ES-I3 (cell line): ENCODE measurements around the gene PSMD14.

Source experiments
- H3K36me3 ChIP-seq: 2 replicates; pipeline ENCODE4 v1.6.1; 2013; ENCODE audit warnings: mild to moderate bottlenecking, low read length, control low read depth, moderate library complexity; ENCODE audit not compliant: insufficient read depth
- H3K4me1 ChIP-seq: 2 replicates; pipeline ENCODE4 v1.6.1; 2013; ENCODE audit warnings: mild to moderate bottlenecking, control low read depth, low read length; ENCODE audit not compliant: insufficient read depth
- H3K9ac ChIP-seq: 2 replicates; pipeline ENCODE4 v1.6.1; 2013; ENCODE audit warnings: low read depth, mild to moderate bottlenecking, low read length, moderate library complexity
- H3K9me3 ChIP-seq: 2 replicates; pipeline ENCODE4 v1.6.1; 2013; ENCODE audit warnings: mild to moderate bottlenecking, low read length, moderate library complexity; ENCODE audit not compliant: control insufficient read depth, insufficient read depth

The PSMD14 gene

DNA sequence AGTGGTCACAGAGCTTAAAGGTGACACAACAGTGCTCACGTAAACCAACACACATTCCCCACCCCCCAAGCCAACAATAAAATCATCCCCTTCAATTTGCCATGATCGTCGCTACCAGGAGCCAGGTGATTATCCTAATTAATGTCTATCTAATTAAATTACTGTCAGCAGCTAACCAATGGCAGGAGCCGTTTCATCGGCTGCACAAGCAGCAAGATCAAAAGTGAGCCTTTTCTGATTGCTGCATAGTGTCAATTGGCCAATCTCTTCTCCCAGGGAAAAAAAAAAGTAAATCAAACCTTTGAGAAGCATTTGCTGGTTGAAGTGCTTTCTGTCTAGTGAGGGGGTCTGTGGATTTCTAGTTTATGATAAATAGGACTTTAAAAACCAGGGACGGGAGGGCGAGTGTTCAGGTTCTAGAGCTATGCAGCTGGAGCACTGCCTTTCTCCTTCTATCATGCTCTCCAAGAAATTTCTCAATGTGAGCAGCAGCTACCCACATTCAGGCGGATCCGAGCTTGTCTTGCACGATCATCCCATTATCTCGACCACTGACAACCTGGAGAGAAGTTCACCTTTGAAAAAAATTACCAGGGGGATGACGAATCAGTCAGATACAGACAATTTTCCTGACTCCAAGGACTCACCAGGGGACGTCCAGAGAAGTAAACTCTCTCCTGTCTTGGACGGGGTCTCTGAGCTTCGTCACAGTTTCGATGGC, 107.9 kb downstream of the PSMD14 start, which contains the start of gene TBR1:
Gene TBR1, plus strand, starts transcription at position 311 of the 721 bp plus-strand sequence. Its CDS starts 114 bp downstream, at position 425.
- peaks cover 9% of the 10 kb centered on the region; the same call in 1 of the 2 replicates for H3K4me1 ChIP-seq
- H3K36me3 ChIP-seq: no peaks in the 10 kb centered on the region
- no peaks in the 10 kb centered on the region for H3K9me3 ChIP-seq
- H3K9ac ChIP-seq: peak within 1 kb of the TSS; percentile 53; the same call in 1 of the 2 replicates

DNA sequence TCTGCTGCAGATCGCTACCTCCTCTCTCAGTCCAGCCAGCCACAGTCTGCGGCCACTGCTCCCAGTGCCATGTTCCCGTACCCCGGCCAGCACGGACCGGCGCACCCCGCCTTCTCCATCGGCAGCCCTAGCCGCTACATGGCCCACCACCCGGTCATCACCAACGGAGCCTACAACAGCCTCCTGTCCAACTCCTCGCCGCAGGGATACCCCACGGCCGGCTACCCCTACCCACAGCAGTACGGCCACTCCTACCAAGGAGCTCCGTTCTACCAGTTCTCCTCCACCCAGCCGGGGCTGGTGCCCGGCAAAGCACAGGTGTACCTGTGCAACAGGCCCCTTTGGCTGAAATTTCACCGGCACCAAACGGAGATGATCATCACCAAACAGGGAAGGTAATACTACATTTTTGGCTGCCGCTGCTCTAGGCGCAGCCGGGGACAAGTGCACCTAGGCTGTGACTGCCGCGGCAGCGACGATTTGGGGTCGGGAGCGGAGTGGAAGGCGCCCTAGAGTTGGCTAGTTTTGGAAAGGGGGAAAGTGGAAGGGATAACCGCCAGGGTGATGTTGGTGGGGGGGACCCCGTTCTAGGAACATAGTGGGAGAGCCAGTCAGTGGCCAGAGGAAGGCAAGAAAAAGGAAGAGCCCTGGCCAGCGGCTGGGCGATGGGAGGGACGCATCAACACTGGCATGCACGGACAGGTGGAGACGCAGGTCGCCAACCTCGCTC, 108.6 kb downstream of the PSMD14 start:
- H3K9me3 ChIP-seq: no peaks in the 10 kb centered on the region
- H3K4me1 ChIP-seq: peaks cover 9% of the 10 kb centered on the region; the same call in 1 of the 2 replicates
- H3K36me3 ChIP-seq: no peaks in the 10 kb centered on the region
- peak overlapping the region; percentile 22; the same call in 1 of the 2 replicates for H3K9ac ChIP-seq

DNA sequence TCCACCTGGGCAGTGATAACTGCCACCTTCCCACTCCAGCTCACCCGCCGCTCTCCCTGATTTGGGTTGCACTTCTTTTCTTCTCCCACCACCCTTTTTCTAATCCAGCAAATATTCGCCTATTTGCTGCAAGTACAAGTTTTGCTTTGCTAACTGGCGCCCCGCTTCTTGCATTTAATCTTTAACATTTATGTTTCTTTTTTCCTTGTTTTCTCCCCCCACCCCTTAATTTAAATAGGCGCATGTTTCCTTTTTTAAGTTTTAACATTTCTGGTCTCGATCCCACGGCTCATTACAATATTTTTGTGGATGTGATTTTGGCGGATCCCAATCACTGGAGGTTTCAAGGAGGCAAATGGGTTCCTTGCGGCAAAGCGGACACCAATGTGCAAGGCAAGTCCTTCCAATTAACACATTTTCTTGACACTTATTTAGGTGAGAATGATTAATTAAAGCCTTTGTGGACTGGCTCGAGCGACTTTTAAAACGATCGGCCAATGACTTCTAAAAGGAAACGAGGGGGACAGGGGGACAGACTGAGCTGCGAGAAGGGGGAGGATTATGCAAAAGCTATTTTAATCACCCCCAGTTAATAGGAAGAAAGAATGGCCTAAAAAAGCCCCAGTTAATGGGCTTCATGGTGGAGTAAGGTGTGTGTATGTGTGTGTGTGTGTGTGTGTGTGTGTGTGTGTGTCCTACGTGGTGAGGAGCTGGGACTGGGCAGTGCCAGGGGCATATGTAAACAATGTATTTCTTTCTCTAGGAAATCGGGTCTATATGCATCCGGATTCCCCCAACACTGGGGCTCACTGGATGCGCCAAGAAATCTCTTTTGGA, 109.4 kb downstream of the PSMD14 start:
- no peaks in the 10 kb centered on the region for H3K9me3 ChIP-seq

DNA sequence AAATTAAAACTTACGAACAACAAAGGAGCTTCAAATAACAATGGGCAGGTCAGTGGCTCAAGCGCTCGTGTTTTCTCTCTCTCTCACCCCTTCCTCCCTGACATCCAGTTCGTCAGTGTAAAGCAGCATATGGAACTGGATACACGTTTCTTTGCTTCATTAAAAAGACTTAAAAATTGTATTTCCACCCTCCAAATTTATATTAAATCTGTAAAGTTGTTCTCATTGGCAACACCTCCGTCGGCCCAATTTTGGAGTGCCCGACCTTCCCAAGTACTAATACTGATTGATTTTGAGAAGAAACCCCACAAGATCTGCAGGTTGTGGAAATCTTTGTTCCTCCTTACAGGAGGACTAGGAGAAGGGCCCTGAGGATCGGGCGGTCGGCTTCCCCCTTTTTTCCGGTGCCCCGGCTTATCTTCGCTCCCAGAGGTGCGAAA, 110.1 kb downstream of the PSMD14 start:
- H3K4me1 ChIP-seq: peaks cover 7% of the 10 kb centered on the region; the same call in 1 of the 2 replicates
- H3K9ac ChIP-seq: peak overlapping the region; percentile 27; the same call in 1 of the 2 replicates
- H3K9me3 ChIP-seq: no peaks in the 10 kb centered on the region
- H3K36me3 ChIP-seq: no peaks in the 10 kb centered on the region

More for the DNA sequence above, 109.4 kb downstream of the PSMD14 start:
- Histone ChIP-seq H3K9ac (no peak overlapping the region; the same call in 1 of the 2 replicates), H3K36me3 (no peaks in the 10 kb centered on the region), H3K4me1 (peaks cover 9% of the 10 kb centered on the region; the same call in 1 of the 2 replicates)

DNA sequence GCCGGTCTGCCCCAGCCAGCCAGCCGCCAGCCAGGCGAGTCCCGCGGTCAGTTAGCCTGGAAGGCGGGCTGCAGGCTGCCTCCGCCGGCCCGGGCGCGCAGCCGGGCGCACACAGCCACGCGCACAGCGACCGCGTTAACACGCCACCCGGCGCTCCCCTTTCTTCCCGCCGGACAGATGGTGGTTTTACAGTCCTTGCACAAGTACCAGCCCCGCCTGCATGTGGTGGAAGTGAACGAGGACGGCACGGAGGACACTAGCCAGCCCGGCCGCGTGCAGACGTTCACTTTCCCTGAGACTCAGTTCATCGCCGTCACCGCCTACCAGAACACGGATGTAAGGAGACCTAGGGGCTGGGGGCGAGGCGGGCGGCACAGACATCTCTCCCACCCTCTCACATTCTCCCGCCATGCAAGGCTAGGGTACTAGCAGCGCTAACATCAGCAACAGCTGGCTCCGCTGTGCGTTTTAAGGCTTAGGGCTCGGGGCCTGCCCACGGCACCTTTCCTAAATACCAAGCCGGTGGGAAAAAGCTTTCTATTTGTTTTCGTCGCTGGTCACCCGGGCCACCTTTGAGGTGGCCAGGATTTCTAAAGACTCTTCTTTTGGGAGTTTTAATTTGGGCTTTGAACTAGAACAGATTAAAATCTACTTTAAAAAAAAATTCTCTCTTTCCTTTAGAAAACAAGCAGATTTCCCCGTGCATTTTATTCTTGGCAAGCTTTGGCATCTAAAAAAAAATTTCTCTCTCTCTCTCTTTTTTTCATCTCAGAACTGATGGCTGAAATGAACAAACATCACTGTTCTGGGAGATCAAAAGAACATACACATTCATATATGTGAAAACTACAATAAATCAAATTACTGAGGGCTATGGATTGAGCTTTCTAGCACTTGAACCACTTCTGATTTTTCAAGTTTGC, 110.8 kb downstream of the PSMD14 start:
- Histone ChIP-seq H3K4me1 (peaks cover 5% of the 10 kb centered on the region; the same call in 1 of the 2 replicates), H3K9me3 (no peaks in the 10 kb centered on the region), H3K9ac (peak overlapping the region; percentile 27; the same call in 1 of the 2 replicates)

DNA sequence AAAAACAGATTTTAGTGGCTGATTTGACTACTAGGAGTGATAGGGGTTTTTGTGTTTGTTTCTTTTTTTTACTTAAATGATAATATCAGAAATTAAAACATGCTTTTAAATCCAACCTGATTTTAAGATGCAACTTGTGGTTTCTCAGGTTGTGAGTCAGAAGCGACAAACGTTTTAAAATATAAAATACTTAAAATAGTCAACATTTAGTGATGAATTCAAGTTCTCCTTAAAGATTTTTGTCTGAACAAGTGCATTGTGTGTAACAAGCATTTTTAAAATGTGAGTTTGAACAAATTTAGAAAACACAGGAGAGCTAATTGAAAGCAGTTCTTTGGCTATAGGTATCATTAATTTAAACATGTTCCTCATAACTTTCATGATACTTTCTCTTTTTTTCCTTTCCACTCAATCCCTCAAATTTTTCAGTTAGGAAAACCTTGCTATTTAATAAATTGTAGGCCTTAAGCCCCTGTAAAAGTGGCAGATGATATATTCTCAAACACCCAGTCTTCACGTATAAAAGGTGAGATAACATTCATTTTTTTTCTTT, 111.5 kb downstream of the PSMD14 start:
- no peaks in the 10 kb centered on the region for H3K36me3 ChIP-seq
- no peak overlapping the region for H3K9ac ChIP-seq
- H3K4me1 ChIP-seq: peaks cover 5% of the 10 kb centered on the region; the same call in 1 of the 2 replicates
- no peaks in the 10 kb centered on the region for H3K9me3 ChIP-seq

More for the DNA sequence above, 110.8 kb downstream of the PSMD14 start:
- no peaks in the 10 kb centered on the region for H3K36me3 ChIP-seq

DNA sequence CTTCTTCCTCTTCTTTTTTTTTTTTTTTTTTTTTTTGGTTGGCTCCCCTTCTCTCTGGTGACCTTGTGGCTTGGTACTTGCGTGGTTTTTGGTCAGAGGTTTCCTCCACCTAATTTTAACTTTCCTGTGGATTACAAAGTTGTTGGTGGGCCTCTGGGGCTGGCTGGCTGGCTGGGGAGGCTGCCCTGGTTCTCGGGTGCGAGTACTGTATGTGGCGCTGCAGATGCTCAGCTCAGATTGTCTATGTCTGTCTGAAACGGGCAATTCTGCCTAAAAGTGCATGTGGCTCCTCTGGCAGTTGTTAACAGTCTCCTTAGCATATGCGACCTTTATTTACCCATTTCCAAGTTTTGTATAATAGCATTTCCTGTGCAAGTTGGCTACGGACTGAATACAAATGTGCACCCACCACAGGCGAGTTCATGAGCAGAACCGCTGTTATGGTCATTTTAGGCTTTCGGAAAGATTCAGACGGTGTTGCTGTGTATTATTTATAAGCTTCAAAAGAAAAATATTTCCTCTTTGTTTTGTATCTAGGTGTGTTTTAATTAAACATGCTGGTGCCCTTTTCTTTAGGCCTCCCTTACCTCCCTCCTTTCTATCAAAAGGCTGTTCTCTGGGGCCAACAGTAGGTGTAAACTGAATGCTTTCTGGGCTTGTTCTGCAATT, 112.3 kb downstream of the PSMD14 start:
- Histone ChIP-seq H3K4me1 (peaks cover 5% of the 10 kb centered on the region; the same call in 1 of the 2 replicates), H3K9me3 (no peaks in the 10 kb centered on the region), H3K9ac (no peak overlapping the region), H3K36me3 (no peaks in the 10 kb centered on the region)

DNA sequence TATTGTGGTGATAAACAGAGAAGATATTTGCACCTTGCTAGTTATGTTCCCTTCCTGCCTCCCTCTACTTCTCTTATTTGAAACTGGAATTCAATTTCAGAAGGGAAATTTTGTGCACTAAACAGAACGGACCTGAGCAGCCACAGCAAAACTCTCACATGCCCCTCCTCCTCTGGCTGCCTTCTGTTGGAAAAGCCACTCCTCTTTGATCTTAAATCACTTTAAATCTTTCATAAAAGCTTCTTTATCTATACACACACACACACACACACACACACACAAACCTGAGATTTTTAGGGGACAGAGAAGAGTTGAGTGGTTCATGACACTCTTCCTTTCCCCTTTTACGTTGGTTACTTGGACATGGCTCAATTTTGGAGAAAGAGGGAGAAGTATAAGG, 113.5 kb downstream of the PSMD14 start:
- Histone ChIP-seq H3K36me3 (no peaks in the 10 kb centered on the region), H3K9ac (no peak overlapping the region), H3K4me1 (peaks cover 5% of the 10 kb centered on the region; the same call in 1 of the 2 replicates), H3K9me3 (no peaks in the 10 kb centered on the region)

DNA sequence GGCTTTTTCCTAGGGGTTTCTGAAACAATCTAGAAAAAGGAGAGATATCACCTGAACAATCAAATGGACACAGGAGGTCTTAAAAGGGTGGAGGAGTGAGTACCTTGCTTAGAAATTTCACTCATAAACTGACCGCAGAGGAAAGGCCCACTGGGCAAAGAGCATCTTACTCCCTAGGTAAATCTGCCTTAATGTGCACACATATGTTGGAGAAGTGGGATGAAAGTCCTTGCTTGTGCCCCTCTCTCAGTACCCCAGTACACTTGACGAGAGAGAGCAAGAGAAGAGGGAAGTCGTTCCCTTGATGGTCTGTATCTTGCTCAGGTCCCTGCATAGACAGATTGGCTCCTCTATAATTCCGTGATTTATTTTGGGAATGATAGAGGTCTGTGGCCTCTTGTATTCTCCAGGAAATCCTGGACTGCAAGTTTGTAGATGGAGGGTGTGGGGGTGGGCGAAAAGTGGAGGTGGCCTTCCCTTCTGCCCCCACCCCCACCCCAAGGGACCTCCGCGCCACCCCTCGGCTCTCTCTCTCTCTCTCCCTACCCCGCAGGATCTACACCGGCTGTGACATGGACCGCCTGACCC, 114.7 kb downstream of the PSMD14 start:
- H3K4me1 ChIP-seq: no peaks in the 10 kb centered on the region
- no peaks in the 10 kb centered on the region for H3K36me3 ChIP-seq
- H3K9me3 ChIP-seq: no peaks in the 10 kb centered on the region

DNA sequence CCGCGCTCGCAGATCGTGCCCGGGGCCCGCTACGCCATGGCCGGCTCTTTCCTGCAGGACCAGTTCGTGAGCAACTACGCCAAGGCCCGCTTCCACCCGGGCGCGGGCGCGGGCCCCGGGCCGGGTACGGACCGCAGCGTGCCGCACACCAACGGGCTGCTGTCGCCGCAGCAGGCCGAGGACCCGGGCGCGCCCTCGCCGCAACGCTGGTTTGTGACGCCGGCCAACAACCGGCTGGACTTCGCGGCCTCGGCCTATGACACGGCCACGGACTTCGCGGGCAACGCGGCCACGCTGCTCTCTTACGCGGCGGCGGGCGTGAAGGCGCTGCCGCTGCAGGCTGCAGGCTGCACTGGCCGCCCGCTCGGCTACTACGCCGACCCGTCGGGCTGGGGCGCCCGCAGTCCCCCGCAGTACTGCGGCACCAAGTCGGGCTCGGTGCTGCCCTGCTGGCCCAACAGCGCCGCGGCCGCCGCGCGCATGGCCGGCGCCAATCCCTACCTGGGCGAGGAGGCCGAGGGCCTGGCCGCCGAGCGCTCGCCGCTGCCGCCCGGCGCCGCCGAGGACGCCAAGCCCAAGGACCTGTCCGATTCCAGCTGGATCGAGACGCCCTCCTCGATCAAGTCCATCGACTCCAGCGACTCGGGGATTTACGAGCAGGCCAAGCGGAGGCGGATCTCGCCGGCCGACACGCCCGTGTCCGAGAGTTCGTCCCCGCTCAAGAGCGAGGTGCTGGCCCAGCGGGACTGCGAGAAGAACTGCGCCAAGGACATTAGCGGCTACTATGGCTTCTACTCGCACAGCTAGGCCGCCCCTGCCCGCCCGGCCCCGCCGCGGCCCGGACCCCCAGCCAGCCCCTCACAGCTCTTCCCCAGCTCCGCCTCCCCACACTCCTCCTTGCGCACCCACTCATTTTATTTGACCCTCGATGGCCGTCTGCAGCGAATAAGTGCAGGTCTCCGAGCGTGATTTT, 115.5 kb downstream of the PSMD14 start:
- Histone ChIP-seq H3K4me1 (no peaks in the 10 kb centered on the region), H3K9ac (peak overlapping the region; percentile 53), H3K9me3 (no peaks in the 10 kb centered on the region), H3K36me3 (no peaks in the 10 kb centered on the region)

More for the DNA sequence above, 114.7 kb downstream of the PSMD14 start:
- peak overlapping the region; percentile 53; the same call in 1 of the 2 replicates for H3K9ac ChIP-seq

DNA sequence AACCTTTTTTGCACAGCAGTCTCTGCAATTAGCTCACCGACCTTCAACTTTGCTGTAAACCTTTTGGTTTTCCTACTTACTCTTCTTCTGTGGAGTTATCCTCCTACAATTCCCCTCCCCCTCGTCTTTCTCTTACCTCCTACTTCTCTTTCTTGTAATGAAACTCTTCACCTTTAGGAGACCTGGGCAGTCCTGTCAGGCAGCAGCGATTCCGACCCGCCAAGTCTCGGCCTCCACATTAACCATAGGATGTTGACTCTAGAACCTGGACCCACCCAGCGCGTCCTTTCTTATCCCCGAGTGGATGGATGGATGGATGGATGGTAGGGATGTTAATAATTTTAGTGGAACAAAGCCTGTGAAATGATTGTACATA, 116.2 kb downstream of the PSMD14 start:
- no peaks in the 10 kb centered on the region for H3K9me3 ChIP-seq
- peak overlapping the region; percentile 53; the same call in 1 of the 2 replicates for H3K9ac ChIP-seq
- no peaks in the 10 kb centered on the region for H3K4me1 ChIP-seq
- H3K36me3 ChIP-seq: no peaks in the 10 kb centered on the region
